OCI-LY1 (cell line): Measurements from ENCODE around the gene ZFPM1.

ENCODE experiments used
- CTCF ChIP-seq: fragments of 200-600 bp; sonication (generic), shearing (Covaris generic); IDR thresholded peaks from 2 replicates; pipeline ENCODE4 v1.5.1; 2017; ENCODE audit warnings: mild to moderate bottlenecking, antibody characterized with exemption, low read length, moderate library complexity, mixed read lengths
- EZH2 ChIP-seq: fragments of 200-600 bp; sonication (generic), shearing (Covaris generic); IDR thresholded peaks from 2 replicates; pipeline ENCODE4 v1.8.0; 2017; ENCODE audit warnings: borderline replicate concordance, mixed run types, mild to moderate bottlenecking, antibody characterized with exemption, low read length, moderate library complexity, mixed read lengths

DNA sequence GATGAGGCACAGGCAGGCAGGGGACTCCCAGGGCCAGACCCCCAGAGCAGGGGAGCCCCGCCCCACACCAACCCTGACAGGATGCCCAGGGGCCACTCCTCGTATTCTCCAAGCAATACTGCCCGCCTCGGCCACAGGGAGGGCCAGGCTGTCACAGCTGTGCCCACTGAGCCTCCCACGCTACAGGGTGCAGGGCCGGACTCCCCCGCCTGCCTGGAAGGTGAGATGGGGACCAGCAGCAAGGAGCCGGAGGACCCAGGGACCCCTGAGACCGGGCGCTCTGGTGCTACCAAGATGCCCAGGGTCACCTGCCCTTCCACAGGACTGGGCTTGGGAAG, 18.8 kb upstream of the ZFPM1 start:
- no peak for TF ChIP-seq CTCF
- TF ChIP-seq EZH2 = no peak
